IMR-90 (cell line): ENCODE measurements around the gene IFI35. TPM values are rescaled to one million over a fixed set of nuclear protein-coding genes. Genes with fewer than 3 reads are reported as not detected.

ENCODE experiments used
- polyA plus RNA-seq, 3 experiments: library from polyadenylated mRNA; depleted of rRNA; stranded (reverse); fragments of >200 nt; gene quantifications; 2 replicates each; pipeline ENCODE4 v1.2.3, GENCODE V29; 2012; ENCODE audit warnings: low replicate concordance in 1 of 3
- total RNA-seq: library from RNA; depleted of rRNA; stranded (reverse); fragments of >200 nt; gene quantifications from 2 replicates; pipeline ENCODE4 v1.2.3, GENCODE V29; 2012
- TF ChIP-seq, protein P1 (sequence below): fragments of 150-350 bp; IDR thresholded peaks from 2 replicates; pipeline ENCODE4 v1.6.1; 2016; ENCODE audit warnings: low read depth, mild to moderate bottlenecking, low read length, moderate library complexity, borderline replicate concordance

Gene IFI35
- total and polyA plus RNA-seq, 2 of the 4 experiments (the other 2 are of a cell fraction) = 15.8 to 17.0 TPM

DNA sequence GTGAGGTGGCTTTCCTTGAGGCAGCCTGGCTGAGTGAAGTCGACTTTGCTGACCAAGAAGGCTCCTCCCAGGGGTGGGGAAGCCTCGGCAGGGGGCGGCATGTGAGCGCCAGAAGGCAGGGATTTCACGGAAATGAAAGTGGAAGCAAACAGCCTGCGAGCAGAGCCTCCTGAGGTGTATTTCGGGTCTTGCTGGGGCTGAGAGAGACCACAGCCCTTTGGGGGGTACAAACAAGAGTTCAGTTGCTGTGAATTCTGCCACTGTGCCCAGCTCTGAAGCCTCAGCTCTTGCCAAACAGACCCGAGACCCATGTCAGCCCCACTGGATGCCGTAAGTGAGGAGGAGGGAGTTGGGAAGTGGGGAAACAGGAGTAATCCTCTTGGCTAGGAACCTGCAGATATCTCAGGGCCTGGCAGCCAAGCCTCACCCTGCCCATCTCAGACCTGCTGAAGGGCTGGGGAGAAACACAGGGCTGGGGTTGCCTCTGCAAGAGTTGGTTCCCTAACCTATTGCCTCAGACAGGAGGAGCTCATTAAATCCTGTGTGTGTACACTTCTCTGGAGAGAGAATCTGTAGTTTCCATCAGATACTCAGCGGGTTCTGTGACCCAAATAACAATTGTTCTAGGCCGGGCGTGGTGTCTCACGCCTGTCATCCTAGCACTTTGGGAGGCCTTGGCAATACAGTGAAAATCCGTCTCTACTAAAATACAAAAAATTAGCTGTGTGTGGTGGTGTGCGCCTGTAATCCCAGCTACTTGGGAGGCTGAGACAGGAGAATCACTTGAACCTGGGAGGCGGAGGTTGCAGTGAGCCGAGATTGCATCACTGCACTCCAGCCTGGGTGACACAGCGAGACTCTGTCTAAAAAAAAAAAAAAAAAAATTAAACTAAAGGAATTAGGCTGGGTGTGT lies at the start of gene IFI35 (continued):
- TF ChIP-seq, protein P1, sequence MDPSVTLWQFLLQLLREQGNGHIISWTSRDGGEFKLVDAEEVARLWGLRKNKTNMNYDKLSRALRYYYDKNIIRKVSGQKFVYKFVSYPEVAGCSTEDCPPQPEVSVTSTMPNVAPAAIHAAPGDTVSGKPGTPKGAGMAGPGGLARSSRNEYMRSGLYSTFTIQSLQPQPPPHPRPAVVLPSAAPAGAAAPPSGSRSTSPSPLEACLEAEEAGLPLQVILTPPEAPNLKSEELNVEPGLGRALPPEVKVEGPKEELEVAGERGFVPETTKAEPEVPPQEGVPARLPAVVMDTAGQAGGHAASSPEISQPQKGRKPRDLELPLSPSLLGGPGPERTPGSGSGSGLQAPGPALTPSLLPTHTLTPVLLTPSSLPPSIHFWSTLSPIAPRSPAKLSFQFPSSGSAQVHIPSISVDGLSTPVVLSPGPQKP = no peak
